ENCODE measurements around the gene PITPNM3. TPM values are rescaled to one million over a fixed set of nuclear protein-coding genes. Genes with fewer than 3 reads are reported as not detected.

PITPNM3 gene
- total RNA-seq, 3 donors from 2014 or later = 12.2 to 15.9 (median 15.6) TPM

GRCh38 chr17:6452471-6453266, 103.7 kb downstream of the PITPNM3 start:
- Histone ChIP-seq H3K4me3 (no peak overlapping the region), H3K4me1 (ENCODE audit: low read depth) (peaks cover 11% of the 10 kb centered on the region), H3K36me3 (ENCODE audit: low read depth) (no peaks in the 10 kb centered on the region), H3K9me3 (no peaks in the 10 kb centered on the region)
- intact Hi-C loops (cut with DNase I, micrococcal nuclease) = no loop called here
- DNase-seq (no peak), ATAC-seq (no peak)
- TF ChIP-seq CTCF (IDR thresholded peaks at IDR 0.05) = no peak

- Histone ChIP-seq H3K36me3 (ENCODE audit: low read depth) (no peaks in the 10 kb centered on the region), H3K4me1 (ENCODE audit: low read depth) (peaks cover 3% of the 10 kb centered on the region), H3K4me3 (no peak overlapping the region), H3K9me3 (no peaks in the 10 kb centered on the region)
- no peak for DNase-seq
- no peak for ATAC-seq
- intact Hi-C loops (cut with DNase I, micrococcal nuclease) = no loop called here
- TF ChIP-seq CTCF (IDR thresholded peaks at IDR 0.05) = no peak
Measured at GRCh38 chr17:6450926-6451832, 105.2 kb downstream of the PITPNM3 start.

DNA sequence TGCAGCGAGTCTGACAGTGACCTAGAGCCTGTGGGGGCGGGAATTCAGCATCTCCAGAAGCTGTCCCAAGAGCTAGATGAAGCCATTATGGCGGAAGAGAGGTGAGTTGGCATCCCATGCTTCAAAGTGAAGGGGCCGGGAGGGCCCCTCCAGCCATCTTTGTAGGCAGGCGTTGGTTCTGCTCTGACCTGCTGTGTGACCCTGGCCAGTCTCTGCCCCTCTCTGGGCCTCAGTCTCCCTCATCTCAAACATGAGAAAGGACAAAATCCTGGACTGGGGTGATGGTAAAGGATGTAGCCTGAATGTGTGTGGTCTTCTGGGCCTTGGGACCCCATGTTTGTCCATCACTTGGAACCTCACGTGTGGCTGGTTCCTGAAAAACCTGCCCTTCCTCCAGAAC, 107.0 kb downstream of the PITPNM3 start:
- no peak overlapping the region for H3K4me3 ChIP-seq
- ATAC-seq = no peak
- no peak for DNase-seq
- TF ChIP-seq CTCF (IDR thresholded peaks at IDR 0.05) = no peak
- intact Hi-C loops (cut with DNase I, micrococcal nuclease) = no loop called here
- H3K9me3 ChIP-seq = no peaks in the 10 kb centered on the region
- no peaks in the 10 kb centered on the region for H3K4me1 ChIP-seq (ENCODE audit: low read depth)
- no peaks in the 10 kb centered on the region for H3K36me3 ChIP-seq (ENCODE audit: low read depth)

DNA sequence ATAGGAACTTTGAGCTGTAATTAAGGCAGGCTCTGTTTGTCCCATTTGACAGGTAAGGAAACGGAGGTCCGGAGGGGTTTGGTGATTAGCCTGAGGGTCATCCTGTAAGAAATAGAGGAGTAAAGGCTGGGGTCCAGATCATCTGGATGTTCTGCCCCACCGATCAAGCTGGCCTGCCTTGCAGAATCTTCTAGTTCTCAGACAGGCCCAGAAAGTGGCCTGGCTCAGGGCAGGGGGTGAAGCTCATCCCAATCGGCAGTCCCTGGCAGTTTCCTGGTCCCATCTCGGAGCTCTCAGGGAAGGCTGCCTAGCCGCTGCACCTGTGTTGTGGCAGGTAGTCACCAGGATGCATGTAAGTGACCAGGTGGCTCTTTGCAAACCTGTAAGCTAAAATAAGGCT, 107.9 kb downstream of the PITPNM3 start:
- no peak overlapping the region for H3K4me3 ChIP-seq
- TF ChIP-seq CTCF (IDR thresholded peaks at IDR 0.05) = no peak
- ATAC-seq (no peak), DNase-seq (no peak)
- intact Hi-C loops (cut with DNase I, micrococcal nuclease) = no loop called here
- H3K36me3 ChIP-seq (ENCODE audit: low read depth) = no peaks in the 10 kb centered on the region
- H3K4me1 ChIP-seq (ENCODE audit: low read depth) = no peaks in the 10 kb centered on the region
- no peaks in the 10 kb centered on the region for H3K9me3 ChIP-seq

DNA sequence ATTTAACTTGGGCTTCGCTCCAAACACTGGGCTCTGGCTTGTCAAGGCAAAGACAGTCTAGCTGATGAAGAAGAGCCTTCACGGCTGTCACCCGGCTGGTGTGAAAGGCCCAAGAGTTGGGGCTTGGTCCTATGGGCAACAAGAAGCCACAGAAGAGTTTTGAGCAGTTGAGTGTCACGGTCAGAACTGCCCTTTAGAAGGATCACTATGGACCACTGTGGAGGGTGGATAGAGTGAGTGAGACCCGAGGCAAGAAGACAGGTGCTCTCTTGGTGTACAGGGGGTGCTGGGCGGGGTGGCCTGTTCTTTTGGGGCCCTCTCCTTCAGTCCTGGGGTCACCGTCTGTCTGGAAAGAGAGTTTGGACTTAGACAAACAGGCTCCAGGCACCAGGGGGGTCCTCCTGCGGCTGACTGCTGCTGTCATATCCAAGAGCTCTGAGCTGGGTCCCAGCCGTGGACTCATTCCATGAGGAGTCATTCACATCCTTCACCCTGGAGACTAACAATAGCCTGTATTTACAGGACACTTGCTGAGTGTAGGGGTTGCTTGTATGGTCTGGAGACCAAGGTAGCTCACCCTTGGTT, 109.7 kb downstream of the PITPNM3 start:
- H3K9me3 ChIP-seq = no peaks in the 10 kb centered on the region
- no peaks in the 10 kb centered on the region for H3K36me3 ChIP-seq (ENCODE audit: low read depth)
- ATAC-seq (no peak), DNase-seq (no peak)
- no peak for TF ChIP-seq CTCF (IDR thresholded peaks at IDR 0.05)
- H3K4me3 ChIP-seq = no peak overlapping the region
- no peaks in the 10 kb centered on the region for H3K4me1 ChIP-seq (ENCODE audit: low read depth)
- intact Hi-C loops (cut with DNase I, micrococcal nuclease) = no loop called here
